Breast epithelium (tissue), 3 donors: ENCODE measurements around the gene CMTM6.

Source experiments
- POLR2AphosphoS5 ChIP-seq, 3 donors: sonication (generic); formaldehyde crosslinking; IDR thresholded peaks; one replicate each; pipeline ENCODE4 v1.6.1; 2017; ENCODE audit warnings: antibody characterized with exemption in 3 of 3
- TF ChIP-seq, protein P1 (sequence below), 3 donors: fragments of 450-650 bp; IDR thresholded peaks; one replicate each; pipeline ENCODE4 v1.5.1; 2016 to 2017; ENCODE audit warnings: antibody characterized with exemption in 3 of 3, mild to moderate bottlenecking in 3 of 3, moderate library complexity in 3 of 3

DNA sequence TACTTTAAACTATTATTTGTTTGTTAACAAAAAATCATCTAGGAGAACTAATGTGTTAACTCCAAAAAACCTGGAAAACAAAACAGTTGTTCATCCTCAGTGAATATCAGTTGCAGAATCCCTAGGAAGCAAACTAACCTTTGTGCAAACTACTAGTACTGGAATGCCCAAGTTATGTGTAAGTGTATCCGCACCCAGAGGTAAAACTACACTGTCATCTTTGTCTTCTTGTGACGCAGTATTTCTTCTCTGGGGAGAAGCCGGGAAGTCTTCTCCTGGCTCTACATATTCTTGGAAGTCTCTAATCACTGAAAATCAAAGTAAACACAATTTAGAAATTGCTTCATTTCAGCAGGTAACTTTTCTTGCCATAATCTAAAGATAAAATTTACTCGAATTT is 38.2 kb upstream of the CMTM6 start:
- TF ChIP-seq, protein P1, sequence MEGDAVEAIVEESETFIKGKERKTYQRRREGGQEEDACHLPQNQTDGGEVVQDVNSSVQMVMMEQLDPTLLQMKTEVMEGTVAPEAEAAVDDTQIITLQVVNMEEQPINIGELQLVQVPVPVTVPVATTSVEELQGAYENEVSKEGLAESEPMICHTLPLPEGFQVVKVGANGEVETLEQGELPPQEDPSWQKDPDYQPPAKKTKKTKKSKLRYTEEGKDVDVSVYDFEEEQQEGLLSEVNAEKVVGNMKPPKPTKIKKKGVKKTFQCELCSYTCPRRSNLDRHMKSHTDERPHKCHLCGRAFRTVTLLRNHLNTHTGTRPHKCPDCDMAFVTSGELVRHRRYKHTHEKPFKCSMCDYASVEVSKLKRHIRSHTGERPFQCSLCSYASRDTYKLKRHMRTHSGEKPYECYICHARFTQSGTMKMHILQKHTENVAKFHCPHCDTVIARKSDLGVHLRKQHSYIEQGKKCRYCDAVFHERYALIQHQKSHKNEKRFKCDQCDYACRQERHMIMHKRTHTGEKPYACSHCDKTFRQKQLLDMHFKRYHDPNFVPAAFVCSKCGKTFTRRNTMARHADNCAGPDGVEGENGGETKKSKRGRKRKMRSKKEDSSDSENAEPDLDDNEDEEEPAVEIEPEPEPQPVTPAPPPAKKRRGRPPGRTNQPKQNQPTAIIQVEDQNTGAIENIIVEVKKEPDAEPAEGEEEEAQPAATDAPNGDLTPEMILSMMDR (IDR thresholded peaks at IDR 0.05) = no peak
- no peak for TF ChIP-seq POLR2AphosphoS5 (IDR thresholded peaks at IDR 0.05)
